Neural progenitor cell (in vitro differentiated cells): ENCODE measurements around the gene PMF1. TPM values are rescaled to one million over a fixed set of nuclear protein-coding genes. Genes with fewer than 3 reads are reported as not detected.

Experiments
- DNase-seq: peaks from one replicate; pipeline ENCODE4 v3.0.0-alpha.2; 2016; ENCODE audit warnings: low spot score
- H2AFZ ChIP-seq: fragments of 200-600 bp; sonication (generic); replicated peaks from 2 replicates; pipeline ENCODE4 v1.6.1; 2016; ENCODE audit warnings: antibody characterized with exemption
- H3F3A ChIP-seq: fragments of 200-600 bp; sonication (generic); 2 replicates; pipeline ENCODE4 v1.6.1; 2016; ENCODE audit warnings: antibody characterized with exemption, low read depth
- H3K27ac ChIP-seq: fragments of 200-600 bp; sonication (generic); 2 replicates; pipeline ENCODE4 v1.5.1; 2016; ENCODE audit warnings: mild to moderate bottlenecking
- H3K27me3 ChIP-seq: fragments of 200-600 bp; sonication (generic); 2 replicates; pipeline ENCODE4 v1.6.1; 2016; ENCODE audit warnings: mild to moderate bottlenecking, moderate library complexity
- H3K36me3 ChIP-seq: fragments of 200-600 bp; sonication (generic); 2 replicates; pipeline ENCODE4 v1.5.1; 2016
- H3K4me1 ChIP-seq: fragments of 200-600 bp; sonication (generic); 2 replicates; pipeline ENCODE4 v1.6.1; 2016; ENCODE audit warnings: mixed run types
- H3K4me2 ChIP-seq: fragments of 200-600 bp; sonication (generic); 2 replicates; pipeline ENCODE4 v1.6.1; 2016
- H3K4me3 ChIP-seq: fragments of 200-600 bp; sonication (generic); 2 replicates; pipeline ENCODE4 v1.5.1; 2016
- H3K79me2 ChIP-seq: fragments of 200-600 bp; sonication (generic); 2 replicates; pipeline ENCODE4 v1.6.1; 2016; ENCODE audit warnings: low read depth
- H3K9ac ChIP-seq: fragments of 200-600 bp; sonication (generic); 2 replicates; pipeline ENCODE4 v1.6.1; 2016
- H3K9me3 ChIP-seq: fragments of 200-600 bp; sonication (generic); 2 replicates; pipeline ENCODE4 v1.5.1; 2016; ENCODE audit warnings: low read depth
- H4K20me1 ChIP-seq: fragments of 200-600 bp; sonication (generic); 2 replicates; pipeline ENCODE4 v1.6.1; 2016; ENCODE audit warnings: low read depth
- H3K27ac Mint-ChIP-seq: 3 replicates; pipeline ENCODE4 v1.8.0; 2021; ENCODE audit warnings: mixed read lengths
- H3K27me3 Mint-ChIP-seq: 2 replicates; pipeline ENCODE4 v1.8.0; 2022; ENCODE audit warnings: low read depth, mild to moderate bottlenecking, inconsistent platforms, moderate library complexity, mixed read lengths; ENCODE audit not compliant: insufficient read depth
- H3K36me3 Mint-ChIP-seq: 3 replicates; pipeline ENCODE4 v1.8.0; 2021; ENCODE audit warnings: mixed read lengths
- H3K4me1 Mint-ChIP-seq: 3 replicates; pipeline ENCODE4 v1.8.0; 2021; ENCODE audit warnings: mixed read lengths
- H3K4me3 Mint-ChIP-seq: 3 replicates; pipeline ENCODE4 v1.8.0; 2021; ENCODE audit warnings: mild to moderate bottlenecking, moderate library complexity, mixed read lengths
- H3K9me3 Mint-ChIP-seq: 3 replicates; pipeline ENCODE4 v1.8.0; 2020; ENCODE audit warnings: mixed read lengths
- CTCF ChIP-seq: fragments of 200-600 bp; sonication (generic); IDR thresholded peaks from 2 replicates; pipeline ENCODE4 v1.5.1; 2017; ENCODE audit warnings: antibody characterized with exemption, mild to moderate bottlenecking
- EZH2 ChIP-seq: fragments of 200-600 bp; sonication (generic); IDR thresholded peaks from 2 replicates; pipeline ENCODE4 v1.6.1; 2017; ENCODE audit warnings: antibody characterized with exemption, mild to moderate bottlenecking, moderate library complexity
- EZH2phosphoT487 ChIP-seq: fragments of 200-600 bp; sonication (generic); IDR thresholded peaks from 2 replicates; pipeline ENCODE4 v1.6.1; 2017; ENCODE audit warnings: antibody characterized with exemption
- total RNA-seq: library from RNA; depleted of rRNA; stranded (reverse); fragments of >200 nt; gene quantifications from 2 replicates; pipeline ENCODE4 v1.2.3, GENCODE V29; 2015; ENCODE audit warnings: low replicate concordance

The PMF1 gene
- total RNA-seq, 1 donor from 2014 or later = 103 TPM

DNA sequence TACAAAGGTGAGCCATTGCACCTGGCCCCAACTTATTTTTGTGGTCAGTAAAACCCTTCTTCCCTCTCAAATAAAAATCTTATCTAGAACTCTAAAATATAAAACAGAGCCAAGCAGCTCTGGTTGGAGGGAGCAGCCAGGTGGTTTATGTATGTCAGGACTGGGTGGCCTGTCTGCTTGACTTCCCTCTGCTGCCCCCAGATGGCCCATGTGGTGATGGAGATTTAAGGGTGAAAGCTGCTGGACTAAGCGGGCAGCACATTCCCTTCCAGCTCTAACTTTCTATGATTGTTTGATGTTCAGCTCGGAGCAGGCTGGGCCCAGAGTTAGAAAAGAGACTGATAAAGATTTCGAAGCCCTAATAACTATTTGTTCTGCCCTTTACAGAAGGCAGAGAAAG, 47.0 kb downstream of the PMF1 start:
- no peaks in the 10 kb centered on the region for H3K9me3 Mint-ChIP-seq
- H3K4me3 ChIP-seq = no peak overlapping the region
- H3K9ac ChIP-seq = no peak overlapping the region
- H4K20me1 ChIP-seq = no peaks in the 10 kb centered on the region
- TF ChIP-seq EZH2 = no peak
- TF ChIP-seq CTCF = no peak
- TF ChIP-seq EZH2phosphoT487 = no peak
- peak overlapping the region; percentile 47 for H3K27ac Mint-ChIP-seq
- no peaks in the 10 kb centered on the region for H3K79me2 ChIP-seq
- H3K27ac ChIP-seq = no peak overlapping the region
- H2AFZ ChIP-seq = no peak overlapping the region
- no peak overlapping the region for H3K4me3 Mint-ChIP-seq
- peaks cover 5% of the 10 kb centered on the region for H3K36me3 ChIP-seq
- DNase-seq = peak; percentile 19
- H3F3A ChIP-seq = no peaks in the 10 kb centered on the region
- no peaks in the 10 kb centered on the region for H3K27me3 Mint-ChIP-seq
- peaks cover 36% of the 10 kb centered on the region for H3K36me3 Mint-ChIP-seq
- no peaks in the 10 kb centered on the region for H3K9me3 ChIP-seq
- H3K4me1 ChIP-seq = no peaks in the 10 kb centered on the region
- H3K4me2 ChIP-seq = no peak overlapping the region
- H3K27me3 ChIP-seq = no peaks in the 10 kb centered on the region
- H3K4me1 Mint-ChIP-seq = no peaks in the 10 kb centered on the region

DNA sequence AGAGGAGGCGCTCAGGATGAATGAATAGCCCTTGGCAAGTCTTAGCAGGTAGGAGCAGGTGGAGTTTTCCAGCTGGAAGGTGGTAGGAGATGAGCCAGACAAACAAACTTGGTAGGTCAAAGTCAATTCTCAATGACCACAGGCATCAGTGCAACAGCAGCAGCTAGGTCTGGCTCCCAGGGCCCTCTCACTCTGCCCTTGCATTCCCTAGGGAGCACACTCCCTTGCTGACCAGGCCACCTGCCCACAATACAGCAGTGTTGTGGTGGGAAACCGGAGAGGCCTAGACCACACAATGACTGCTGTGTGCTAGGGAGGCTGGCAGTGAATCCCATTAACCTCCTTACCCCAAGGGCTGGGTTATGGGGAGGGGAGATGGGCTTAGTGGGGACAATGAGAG, 48.1 kb downstream of the PMF1 start:
- no peak overlapping the region for H2AFZ ChIP-seq
- H3F3A ChIP-seq = no peaks in the 10 kb centered on the region
- Mint-ChIP-seq H3K36me3 (peaks cover 43% of the 10 kb centered on the region), H3K27ac (peak overlapping the region; percentile 30), H3K4me1 (no peaks in the 10 kb centered on the region), H3K27me3 (no peaks in the 10 kb centered on the region), H3K9me3 (no peaks in the 10 kb centered on the region), H3K4me3 (no peak overlapping the region)
- DNase-seq = no peak
- no peaks in the 10 kb centered on the region for H3K27me3 ChIP-seq
- no peaks in the 10 kb centered on the region for H3K4me1 ChIP-seq
- no peak overlapping the region for H3K27ac ChIP-seq
- H3K4me3 ChIP-seq = no peak overlapping the region
- no peak overlapping the region for H3K9ac ChIP-seq
- no peaks in the 10 kb centered on the region for H3K79me2 ChIP-seq
- no peaks in the 10 kb centered on the region for H3K9me3 ChIP-seq
- peaks cover 5% of the 10 kb centered on the region for H3K36me3 ChIP-seq
- no peak overlapping the region for H3K4me2 ChIP-seq
- no peaks in the 10 kb centered on the region for H4K20me1 ChIP-seq
- TF ChIP-seq EZH2phosphoT487 (no peak), EZH2 (no peak), CTCF (no peak)

GRCh38 chr1:156262461-156263287, 49.9 kb downstream of the PMF1 start:
- no peak overlapping the region for H3K27ac ChIP-seq
- H3K79me2 ChIP-seq = no peaks in the 10 kb centered on the region
- no peaks in the 10 kb centered on the region for H3K27me3 ChIP-seq
- H4K20me1 ChIP-seq = no peaks in the 10 kb centered on the region
- H3K36me3 Mint-ChIP-seq = peaks cover 51% of the 10 kb centered on the region
- peaks cover 5% of the 10 kb centered on the region for H3K36me3 ChIP-seq
- no peaks in the 10 kb centered on the region for H3K4me1 ChIP-seq
- no peaks in the 10 kb centered on the region for H3K9me3 Mint-ChIP-seq
- H3K9me3 ChIP-seq = no peaks in the 10 kb centered on the region
- no peak overlapping the region for H3K4me3 Mint-ChIP-seq
- no peak overlapping the region for H3K4me3 ChIP-seq
- peaks cover 2% of the 10 kb centered on the region for H3K27me3 Mint-ChIP-seq
- no peaks in the 10 kb centered on the region for H3F3A ChIP-seq
- H3K4me2 ChIP-seq = no peak overlapping the region
- no peaks in the 10 kb centered on the region for H3K4me1 Mint-ChIP-seq
- no peak overlapping the region for H3K27ac Mint-ChIP-seq
- H3K9ac ChIP-seq = no peak overlapping the region
- TF ChIP-seq EZH2 = no peak
- no peak for TF ChIP-seq CTCF
- no peak for TF ChIP-seq EZH2phosphoT487
- no peak for DNase-seq
- H2AFZ ChIP-seq = no peak overlapping the region
